Effector memory CD4-positive, alpha-beta T cell (primary cell): ENCODE results near the gene TAPBPL.
"Not testable (repeated sequence)": the region's sequence is repeated elsewhere in the genome, so short reads cannot be mapped to it uniquely, and the experiment has no call there.

Experiments used
- DNase-seq, 3 donors: peaks; one replicate each; pipeline ENCODE4 v3.0.0-alpha.2; 2020
- H3K27ac ChIP-seq: 2 replicates; pipeline ENCODE4 v1.7.0; 2013; ENCODE audit warnings: mild to moderate bottlenecking, low read length, moderate library complexity; ENCODE audit not compliant: insufficient read depth, poor library complexity, severe bottlenecking
- H3K27me3 ChIP-seq: replicated peaks from 2 replicates; pipeline ENCODE4 v1.7.0; 2013; ENCODE audit warnings: mild to moderate bottlenecking, low read length; ENCODE audit not compliant: insufficient read depth, control insufficient read depth, poor library complexity, severe bottlenecking
- H3K36me3 ChIP-seq: 2 replicates; pipeline ENCODE4 v1.7.0; 2013; ENCODE audit warnings: mild to moderate bottlenecking, low read length, moderate library complexity; ENCODE audit not compliant: control insufficient read depth, insufficient read depth
- H3K4me1 ChIP-seq: 2 replicates; pipeline ENCODE4 v1.7.0; 2013; ENCODE audit warnings: low read length, mild to moderate bottlenecking; ENCODE audit not compliant: control insufficient read depth, insufficient read depth, poor library complexity, severe bottlenecking
- H3K4me3 ChIP-seq: 2 replicates; pipeline ENCODE4 v1.7.0; 2013; ENCODE audit warnings: low read length, low read depth, mild to moderate bottlenecking; ENCODE audit not compliant: insufficient read depth, poor library complexity, severe bottlenecking
- H3K9me3 ChIP-seq: 2 replicates; pipeline ENCODE4 v1.7.0; 2013; ENCODE audit warnings: mild to moderate bottlenecking, low read length, moderate library complexity; ENCODE audit not compliant: control insufficient read depth

Gene TAPBPL

GRCh38 chr12:6469609-6470374 lies 17.9 kb downstream of the TAPBPL start:
- peaks cover 21% of the 10 kb centered on the region for H3K4me1 ChIP-seq
- peak overlapping the region; percentile 76 for H3K27ac ChIP-seq
- H3K9me3 ChIP-seq = no peaks in the 10 kb centered on the region
- peak overlapping the region; percentile 84 for H3K4me3 ChIP-seq
- no peaks in the 10 kb centered on the region for H3K27me3 ChIP-seq
- H3K36me3 ChIP-seq = peaks cover 16% of the 10 kb centered on the region
- no peak for DNase-seq

GRCh38 chr12:6470375-6471163 lies 18.7 kb downstream of the TAPBPL start, which contains the start of gene VAMP1:
Gene VAMP1 (minus strand): TSS chr12:6470677. CDS start chr12:6470531, 146 bp downstream.
- H3K4me1 ChIP-seq = peaks cover 16% of the 10 kb centered on the region
- H3K27me3 ChIP-seq = no peaks in the 10 kb centered on the region
- peak within 1 kb of the TSS; percentile 84 for H3K4me3 ChIP-seq

GRCh38 chr12:6471989-6472360 lies 20.1 kb downstream of the TAPBPL start:
- H3K4me1 ChIP-seq = peaks cover 12% of the 10 kb centered on the region
- DNase-seq = no peak

More at GRCh38 chr12:6470375-6471163, 18.7 kb downstream of the TAPBPL start, which contains the start of gene VAMP1:
- Histone ChIP-seq H3K9me3 (no peaks in the 10 kb centered on the region), H3K27ac (peak within 1 kb of the TSS; percentile 76), H3K36me3 (peaks cover 10% of the 10 kb centered on the region)
- DNase-seq = peak; percentile 95 to 96 (median 95)

GRCh38 chr12:6472491-6472890 lies 20.6 kb downstream of the TAPBPL start:
- DNase-seq = no peak
- Histone ChIP-seq H3K36me3 (no peaks in the 10 kb centered on the region), H3K9me3 (no peaks in the 10 kb centered on the region), H3K27me3 (no peaks in the 10 kb centered on the region), H3K4me1 (peaks cover 12% of the 10 kb centered on the region), H3K4me3 (no peak overlapping the region), H3K27ac (no peak overlapping the region)

More at GRCh38 chr12:6471989-6472360, 20.1 kb downstream of the TAPBPL start:
- Histone ChIP-seq H3K36me3 (no peaks in the 10 kb centered on the region), H3K27ac (no peak overlapping the region), H3K4me3 (no peak overlapping the region), H3K27me3 (no peaks in the 10 kb centered on the region), H3K9me3 (no peaks in the 10 kb centered on the region)

GRCh38 chr12:6475233-6475975 lies 23.6 kb downstream of the TAPBPL start:
- not testable (repeated sequence) for H3K27me3 ChIP-seq, H3K9me3 ChIP-seq, H3K27ac ChIP-seq, H3K4me3 ChIP-seq, H3K4me1 ChIP-seq, H3K36me3 ChIP-seq, DNase-seq

- H3K9me3 ChIP-seq = no peaks in the 10 kb centered on the region
- no peak overlapping the region for H3K4me3 ChIP-seq
- H3K27ac ChIP-seq = no peak overlapping the region
- H3K27me3 ChIP-seq = no peaks in the 10 kb centered on the region
- no peaks in the 10 kb centered on the region for H3K36me3 ChIP-seq
- DNase-seq = no peak
- no peaks in the 10 kb centered on the region for H3K4me1 ChIP-seq
Observed at GRCh38 chr12:6476489-6476888, 24.6 kb downstream of the TAPBPL start.

GRCh38 chr12:6477601-6478377 lies 25.9 kb downstream of the TAPBPL start:
- not testable (repeated sequence) for DNase-seq, H3K4me1 ChIP-seq, H3K27ac ChIP-seq, H3K4me3 ChIP-seq, H3K27me3 ChIP-seq, H3K36me3 ChIP-seq, H3K9me3 ChIP-seq

GRCh38 chr12:6478416-6478815 lies 26.6 kb downstream of the TAPBPL start:
- no peak for DNase-seq
- Histone ChIP-seq H3K9me3 (no peaks in the 10 kb centered on the region), H3K4me3 (no peak overlapping the region), H3K36me3 (no peaks in the 10 kb centered on the region), H3K27ac (no peak overlapping the region), H3K4me1 (no peaks in the 10 kb centered on the region), H3K27me3 (no peaks in the 10 kb centered on the region)

- no peaks in the 10 kb centered on the region for H3K9me3 ChIP-seq
- no peaks in the 10 kb centered on the region for H3K27me3 ChIP-seq
- H3K27ac ChIP-seq = no peak overlapping the region
- peaks cover 9% of the 10 kb centered on the region for H3K36me3 ChIP-seq
- H3K4me3 ChIP-seq = no peak overlapping the region
- DNase-seq = no peak
- H3K4me1 ChIP-seq = no peaks in the 10 kb centered on the region
Observed at GRCh38 chr12:6488240-6488639, 36.4 kb downstream of the TAPBPL start.
